Right renal cortex interstitium (tissue), 3 donors: ENCODE measurements around the gene SUN1. TPM values are rescaled to one million over a fixed set of nuclear protein-coding genes. Genes with fewer than 3 reads are reported as not detected.
"Not testable (repeated sequence)": the region's sequence is repeated elsewhere in the genome, so short reads cannot be mapped to it uniquely, and the experiment has no call there.

Experiments
- DNase-seq, 3 donors: peaks; one replicate each; pipeline ENCODE4 v3.0.0-alpha.2; 2013; ENCODE audit warnings: low read depth in 3 of 3, low spot score in 2 of 3
- polyA plus RNA-seq, 3 donors: library from polyadenylated mRNA; unstranded; fragments of 120-200 nt; gene quantifications; one replicate each; pipeline ENCODE4 v1.2.1, GENCODE V29; 2013; ENCODE audit not compliant: insufficient read length in 3 of 3

The SUN1 gene
- polyA plus RNA-seq, 3 donors = 109 to 118 (median 117) TPM

- no peak for DNase-seq
These were observed 68.7 kb downstream of the SUN1 start for GRCh38 chr7:901041-901387.

DNA sequence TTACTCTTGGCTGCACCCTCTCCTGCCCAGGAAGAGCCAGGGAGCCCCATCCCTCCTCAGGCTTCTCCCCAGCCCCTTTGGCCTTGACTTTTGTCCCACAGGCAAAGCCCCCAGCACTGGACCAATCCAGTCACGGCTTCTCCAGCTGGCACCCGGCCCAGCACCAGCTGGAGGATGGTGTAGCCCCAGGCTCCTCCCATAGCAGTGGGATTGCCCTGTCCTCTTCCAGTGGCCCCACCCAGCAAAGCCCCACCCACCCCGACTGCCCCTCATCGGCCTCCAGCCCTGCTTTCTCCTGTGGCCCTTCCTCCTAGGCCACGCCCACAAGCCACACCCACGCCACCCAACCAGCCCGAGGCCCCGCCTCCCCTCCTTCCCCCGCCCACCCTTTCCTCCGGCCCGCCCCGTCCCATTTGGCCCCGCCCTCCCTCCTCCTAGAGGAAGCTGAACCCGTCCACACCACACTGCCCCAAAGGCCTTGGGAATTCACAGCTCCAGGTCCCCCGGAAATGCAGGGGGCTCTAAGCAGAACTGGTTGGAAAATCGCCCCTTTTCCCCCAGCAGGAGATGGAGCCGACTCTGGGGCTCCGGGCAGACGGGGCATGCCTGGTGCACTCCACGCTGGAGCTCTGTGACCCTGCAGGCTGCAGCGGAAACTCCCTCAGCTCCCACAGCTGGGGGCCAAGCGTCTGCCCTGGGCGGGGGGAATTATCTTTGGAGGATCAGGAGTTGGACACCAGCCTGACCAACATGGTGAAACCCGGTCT, 69.3 kb downstream of the SUN1 start:
- DNase-seq = no peak

GRCh38 chr7:902996-903395, 70.7 kb downstream of the SUN1 start:
- no peak for DNase-seq

GRCh38 chr7:903921-904755, 71.9 kb downstream of the SUN1 start:
- DNase-seq = no peak

DNA sequence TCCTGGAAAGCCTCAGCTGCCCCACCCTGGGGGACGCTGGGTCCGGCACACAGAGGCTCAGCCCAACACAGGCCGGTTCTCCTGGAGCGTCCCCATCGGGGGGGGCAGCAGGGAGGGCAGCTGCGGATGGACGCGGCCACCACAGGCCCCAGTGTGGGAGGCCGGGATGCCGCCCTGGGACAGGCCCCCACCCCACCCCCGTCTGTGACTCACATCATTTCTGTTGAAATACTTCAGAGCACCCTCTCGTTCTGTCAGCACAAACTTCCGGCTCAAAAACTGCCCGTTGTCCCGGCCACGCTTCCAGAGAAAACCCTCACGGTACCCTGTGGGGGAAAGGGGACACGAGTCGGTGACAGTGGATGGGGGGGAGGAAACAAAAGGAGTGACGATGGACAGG, 72.6 kb downstream of the SUN1 start:
- no peak for DNase-seq

- DNase-seq = no peak
These were observed 74.5 kb downstream of the SUN1 start for GRCh38 chr7:906776-907157.

DNA sequence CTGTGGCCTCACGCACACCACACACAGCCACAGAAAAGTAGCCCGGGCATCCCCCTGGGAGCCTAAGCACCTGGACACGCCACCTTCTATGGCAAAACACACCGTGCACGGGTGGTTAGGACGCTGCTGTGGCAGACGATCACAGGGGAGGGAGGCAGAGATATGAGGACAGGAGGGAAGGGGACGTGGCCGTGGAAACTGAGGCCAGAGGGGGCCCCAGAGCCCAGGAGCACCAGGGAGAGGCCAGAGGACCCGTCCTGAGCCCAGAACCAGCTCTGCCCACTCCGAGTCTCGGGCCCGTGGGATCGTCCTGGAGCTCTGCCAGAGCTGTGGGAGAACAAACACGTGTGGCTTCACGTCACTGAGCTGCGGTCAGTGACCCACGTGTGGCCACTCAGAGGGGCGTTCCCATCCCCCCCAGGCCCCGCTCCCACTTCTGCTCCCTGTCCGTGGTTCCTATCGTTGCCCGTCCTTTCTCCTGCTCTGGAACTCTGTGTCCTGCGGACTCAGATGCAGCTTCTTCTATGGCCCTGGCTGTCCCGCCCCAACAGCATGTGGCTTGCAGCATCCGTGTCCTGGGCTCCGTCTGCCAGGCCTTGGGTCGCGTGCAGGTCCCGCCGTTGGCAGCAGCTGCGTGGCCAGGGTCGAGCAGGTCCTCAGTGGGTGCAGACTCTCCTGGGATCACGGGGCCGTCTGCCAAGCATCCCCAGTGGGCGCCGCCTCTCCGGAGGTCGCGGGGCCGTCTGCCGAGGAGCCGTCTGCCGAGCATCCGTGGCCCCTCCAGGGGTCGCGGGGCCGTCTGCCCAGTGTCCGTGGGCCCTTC, 75.1 kb downstream of the SUN1 start:
- no peak for DNase-seq

- no peak for DNase-seq
These were observed 75.9 kb downstream of the SUN1 start for GRCh38 chr7:908159-908581.

GRCh38 chr7:908591-909357, 76.5 kb downstream of the SUN1 start:
- DNase-seq = not testable (repeated sequence)

DNA sequence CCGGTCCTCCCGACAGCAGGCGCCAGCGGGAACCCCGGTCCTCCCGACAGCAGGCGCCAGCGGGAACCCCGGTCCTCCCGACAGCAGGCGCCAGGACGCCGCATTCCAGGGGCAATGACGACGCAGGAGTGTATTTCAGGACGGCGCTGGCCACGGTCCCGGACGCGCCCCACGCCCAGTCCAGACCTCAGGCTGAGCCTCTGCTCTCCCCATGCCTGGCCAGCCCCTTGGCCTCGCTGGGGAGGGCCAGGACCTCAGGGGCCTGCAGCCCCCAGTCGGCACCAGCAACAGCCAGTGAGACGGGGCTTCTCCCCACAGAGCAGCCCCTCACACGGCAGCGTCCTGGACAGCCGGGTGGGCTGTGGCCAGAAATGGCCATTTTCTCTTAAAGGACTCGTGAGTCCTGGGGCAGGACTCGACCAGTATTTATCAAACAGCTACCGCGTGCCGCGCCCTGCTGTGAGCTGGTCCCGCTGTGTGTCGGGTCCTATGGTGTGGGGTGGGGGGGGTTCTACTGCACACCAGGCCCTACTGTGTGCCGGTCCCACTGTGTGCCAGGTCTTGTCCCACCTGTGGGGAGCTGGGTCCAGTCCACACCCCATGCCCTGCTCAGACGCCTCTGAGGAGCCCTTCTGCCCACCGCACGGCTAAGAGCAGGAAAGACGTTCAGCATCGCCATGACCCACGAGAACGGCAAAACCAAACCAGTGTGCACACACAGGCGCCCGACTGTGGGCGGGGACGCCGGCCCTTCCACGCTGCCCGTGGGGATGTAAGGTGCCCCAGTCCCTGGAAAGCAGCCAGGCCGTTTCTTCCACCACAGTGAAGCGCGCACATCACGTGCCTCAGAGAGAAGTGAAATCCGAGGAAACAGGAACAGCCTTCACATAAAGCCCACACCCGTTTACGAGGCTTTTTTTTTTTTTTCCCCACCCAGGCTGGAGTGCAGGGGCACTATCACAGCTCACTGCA, 77.4 kb downstream of the SUN1 start:
- DNase-seq = no peak

GRCh38 chr7:910441-910861, 78.2 kb downstream of the SUN1 start:
- no peak for DNase-seq

DNA sequence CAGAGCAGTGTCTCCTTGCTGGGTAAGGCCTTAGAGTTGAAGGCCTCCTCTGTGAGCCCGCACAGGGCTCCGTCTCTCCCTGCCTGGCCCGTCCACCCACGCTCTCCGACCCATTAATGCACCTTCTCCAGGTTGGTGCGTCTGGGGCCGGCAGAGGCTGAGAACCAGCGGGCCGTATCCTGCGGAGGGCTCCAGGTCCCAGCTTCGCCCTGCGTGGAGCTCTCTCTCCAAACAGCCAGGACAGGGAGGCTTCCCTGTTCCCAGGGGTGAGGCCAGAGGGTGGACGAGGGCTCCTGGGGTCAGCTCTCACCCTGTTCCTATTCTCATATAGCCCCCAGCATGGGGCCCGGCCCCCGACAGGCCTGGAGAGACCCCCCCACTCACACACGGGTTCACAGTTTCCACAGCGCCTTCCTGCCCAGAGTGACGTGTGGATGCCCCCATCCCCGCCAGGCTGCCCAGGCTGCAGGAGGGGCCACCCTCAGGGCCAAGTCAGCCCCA, 78.7 kb downstream of the SUN1 start:
- no peak for DNase-seq

DNA sequence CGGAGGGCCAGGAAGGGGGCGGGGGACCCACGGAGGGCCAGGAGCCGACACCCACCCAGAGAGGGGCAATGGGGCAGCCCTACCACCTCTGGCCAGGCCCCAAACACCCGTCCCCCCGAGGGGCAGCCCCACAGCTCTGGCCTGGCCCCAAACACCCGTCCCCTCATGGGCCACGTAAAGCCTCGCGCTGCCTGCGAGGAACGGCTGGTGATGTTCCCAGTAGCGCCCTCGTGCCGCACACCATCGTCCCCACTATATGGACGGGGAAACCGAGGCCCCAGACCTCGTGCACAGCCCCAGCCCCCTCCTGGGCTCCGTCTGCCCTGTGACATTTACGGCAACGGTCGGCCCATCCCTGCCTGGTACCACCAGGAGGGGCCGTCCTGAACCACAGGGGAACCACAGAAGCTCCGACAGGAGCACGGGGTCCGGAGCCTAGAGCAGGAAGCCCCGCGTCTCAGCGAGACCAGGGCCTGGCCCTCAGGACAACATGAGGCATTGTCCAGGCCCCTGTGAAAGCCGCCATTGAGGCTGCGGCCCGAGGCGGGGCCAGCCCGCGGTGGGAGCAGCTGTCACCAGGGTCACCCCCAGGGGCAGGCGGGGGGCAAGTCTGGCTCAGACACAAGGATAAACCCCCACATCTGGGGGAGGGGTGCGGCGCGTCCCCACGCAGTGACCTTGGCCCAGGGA, 79.7 kb downstream of the SUN1 start:
- no peak for DNase-seq

- DNase-seq = no peak
These were observed 81.7 kb downstream of the SUN1 start for GRCh38 chr7:913736-914520.

DNA sequence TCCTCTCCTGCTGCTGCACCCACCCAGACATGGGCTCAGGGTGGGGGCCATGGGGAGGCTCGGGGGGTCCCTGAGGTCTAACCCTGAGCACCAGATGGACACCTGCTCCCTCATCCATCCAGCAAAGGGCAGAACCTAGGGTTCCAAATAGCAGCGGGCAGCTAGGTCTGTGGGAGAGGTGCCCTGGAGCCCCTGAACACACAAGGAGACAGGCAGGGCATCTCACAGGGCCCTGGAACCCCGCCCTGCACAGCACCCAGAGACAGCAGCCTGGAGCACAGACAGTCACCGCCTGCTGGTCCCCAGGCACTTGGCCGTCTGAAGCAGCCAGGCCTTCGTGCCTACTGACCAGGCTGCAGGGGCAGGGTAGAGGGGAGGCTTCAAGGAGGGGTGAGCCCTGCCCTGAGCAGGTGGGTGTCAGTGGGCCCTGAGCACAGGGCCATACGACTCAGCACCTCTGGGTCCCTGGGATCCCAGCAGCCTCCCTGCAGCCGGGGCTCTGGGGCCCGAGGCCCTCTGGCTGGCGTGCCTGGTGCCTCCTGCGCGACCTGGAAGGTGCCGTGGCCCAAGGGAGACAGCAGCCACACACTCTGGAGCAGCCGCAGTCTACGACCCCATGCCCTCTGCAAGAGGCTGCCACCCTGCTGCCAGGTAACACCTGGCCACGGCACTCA, 82.4 kb downstream of the SUN1 start:
- no peak for DNase-seq

DNA sequence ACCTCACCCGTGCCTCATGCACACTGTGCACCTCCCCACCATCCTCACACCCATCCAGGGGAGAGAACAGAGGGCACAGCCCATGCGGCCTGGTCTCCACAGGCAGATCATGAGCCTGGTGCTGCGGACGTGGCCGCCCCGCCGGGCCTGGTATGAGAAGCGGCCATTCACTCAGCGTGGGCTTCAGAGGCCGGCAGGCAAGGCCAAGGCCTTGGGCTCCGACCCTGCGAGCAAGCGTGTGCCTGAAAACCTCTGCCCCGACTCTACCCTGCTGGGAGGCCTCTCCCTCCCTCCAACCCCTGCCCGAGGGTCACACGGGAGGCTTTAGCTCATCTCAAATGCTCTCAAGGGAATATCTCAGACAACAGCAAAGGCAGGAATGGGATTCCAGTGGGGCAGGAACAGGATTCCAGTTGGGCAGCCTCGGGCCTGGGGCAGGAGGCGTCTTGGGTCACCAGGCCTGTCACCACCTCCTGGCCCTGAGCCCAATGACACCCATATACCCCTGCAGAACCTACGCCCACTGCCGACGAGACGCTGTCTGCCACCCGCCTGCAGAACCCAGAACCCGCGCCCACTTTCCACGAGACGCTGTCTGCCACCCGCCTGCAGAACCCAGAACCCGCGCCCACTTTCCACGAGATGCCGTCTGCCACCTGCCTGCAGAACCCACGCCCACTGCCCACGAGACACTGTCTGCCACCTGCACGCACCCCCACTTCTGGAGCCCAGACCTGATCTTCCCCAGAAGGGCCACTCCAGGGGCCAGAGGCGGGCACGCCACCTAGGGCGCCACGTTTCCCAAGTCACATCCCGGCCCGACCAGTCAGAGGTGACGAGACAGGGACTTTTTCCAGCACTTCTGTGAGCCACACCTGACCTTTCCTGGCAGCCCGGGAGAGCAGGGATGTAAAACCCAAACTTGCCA, 83.3 kb downstream of the SUN1 start:
- no peak for DNase-seq
